H1 (cell line): ENCODE results near the gene CIC. TPM values are rescaled to one million over a fixed set of nuclear protein-coding genes. Genes with fewer than 3 reads are reported as not detected.
A peak's percentile ranks its signal among the peaks of the same experiment; 100 is the strongest.

ENCODE experiments used
- CTCF ChIA-PET: fragments of 300-600 bp; sonication (Branson Sonifier 250); formaldehyde crosslinking; loops from one replicate; lab custom pipeline; 2021; ENCODE audit not compliant: partially characterized antibody; lab: Charles Lee
- POLR2A ChIA-PET: fragments of 300-600 bp; sonication (Branson Sonifier 250); formaldehyde crosslinking; loops from one replicate; lab custom pipeline; 2021; ENCODE audit warnings: inconsistent platforms; ENCODE audit not compliant: partially characterized antibody; lab: Charles Lee
- DNase-seq, 2 experiments: peaks; one replicate each; pipeline versions ENCODE4 v3.0.0 to v3.0.0-alpha.2; 2010 to 2022; ENCODE audit warnings: low spot score in 2 of 2, low read depth in 1 of 2, mixed read lengths in 1 of 2
- FAIRE-seq: peaks from 2 replicates; lab custom pipeline; 2011; peaks lifted over from hg19 to GRCh38; lab: Jason Lieb, UNC
- H2AFZ ChIP-seq: 2 replicates; pipeline ENCODE4 v1.8.1; 2012; ENCODE audit warnings: low read length, inconsistent platforms
- H2AK5ac ChIP-seq: 2 replicates; pipeline ENCODE4 v1.6.1; 2013; ENCODE audit warnings: low read depth, low read length
- H2BK120ac ChIP-seq: replicated peaks from 2 replicates; pipeline ENCODE3; 2013; ENCODE audit warnings: low read depth, low read length, inconsistent platforms
- H2BK12ac ChIP-seq: 2 replicates; pipeline ENCODE4 v1.6.1; 2013; ENCODE audit warnings: low read depth, low read length
- H2BK15ac ChIP-seq: 2 replicates; pipeline ENCODE4 v1.6.1; 2013; ENCODE audit warnings: low read length
- H2BK20ac ChIP-seq: 2 replicates; pipeline ENCODE4 v1.6.1; 2013; ENCODE audit warnings: low read length
- H2BK5ac ChIP-seq: 2 replicates; pipeline ENCODE4 v1.6.1; 2013; ENCODE audit warnings: low read depth, low read length
- H3K14ac ChIP-seq: 2 replicates; pipeline ENCODE4 v1.6.1; 2013; ENCODE audit warnings: inconsistent platforms; ENCODE audit not compliant: insufficient read length
- H3K18ac ChIP-seq: 2 replicates; pipeline ENCODE4 v1.6.1; 2013; ENCODE audit warnings: low read length; ENCODE audit errors: extremely low read depth
- H3K23ac ChIP-seq: 2 replicates; pipeline ENCODE4 v1.6.1; 2013; ENCODE audit warnings: inconsistent platforms; ENCODE audit not compliant: insufficient read length
- H3K23me2 ChIP-seq: 2 replicates; pipeline ENCODE4 v1.6.1; 2013; ENCODE audit warnings: low read depth, low read length
- H3K27ac ChIP-seq: 2 replicates; pipeline ENCODE4 v1.6.1; 2011; ENCODE audit warnings: low read depth, low read length, inconsistent platforms
- H3K27me3 ChIP-seq, 4 experiments: replicated peaks in 1 of 4; 1 replicate in 1 of 4; 2 replicates in 3 of 4; pipeline versions ENCODE4 v1.6.1 to v1.8.1; 2011 to 2013; ENCODE audit warnings: low read length in 3 of 4, mild to moderate bottlenecking in 3 of 4, inconsistent platforms in 2 of 4, mixed read lengths in 2 of 4, moderate library complexity in 1 of 4; ENCODE audit not compliant: control insufficient read depth in 3 of 4, insufficient read depth in 3 of 4; ENCODE audit errors: extremely low read depth in 1 of 4
- H3K36me3 ChIP-seq, 4 experiments: 2 replicates each; pipeline versions ENCODE4 v1.6.1 to v1.8.1; 2011 to 2013; ENCODE audit warnings: mild to moderate bottlenecking in 4 of 4, low read length in 3 of 4, moderate library complexity in 2 of 4, control low read depth in 1 of 4, inconsistent platforms in 1 of 4; ENCODE audit not compliant: insufficient read depth in 4 of 4, control insufficient read depth in 2 of 4
- H3K4ac ChIP-seq: replicated peaks from 2 replicates; pipeline ENCODE3; 2013; ENCODE audit warnings: low read length, low read depth, mixed read lengths, inconsistent platforms; ENCODE audit not compliant: insufficient read length
- H3K4me1 ChIP-seq, 4 experiments: replicated peaks in 1 of 4; 1 replicate in 1 of 4; 2 replicates in 3 of 4; pipeline versions ENCODE4 v1.6.1 to v1.8.1; 2011 to 2013; ENCODE audit warnings: low read length in 3 of 4, inconsistent platforms in 2 of 4, mixed read lengths in 1 of 4; ENCODE audit not compliant: insufficient read depth in 4 of 4, control insufficient read depth in 3 of 4
- H3K4me2 ChIP-seq, 2 experiments: 2 replicates each; pipeline versions ENCODE4 v1.6.1 to v1.8.1; 2011 to 2013; ENCODE audit warnings: low read depth in 2 of 2, low read length in 2 of 2, control low read depth in 1 of 2, inconsistent platforms in 1 of 2, mild to moderate bottlenecking in 1 of 2; ENCODE audit not compliant: insufficient read depth in 1 of 2
- H3K4me3 ChIP-seq, 4 experiments: fragments of 200-600, 300-600 bp in 1 of 4; sonication (generic), shearing (Covaris generic), sonication (Bioruptor Twin) in 1 of 4; 2 replicates each; pipeline versions ENCODE4 v1.5.1 to v1.8.1; 2011 to 2016; ENCODE audit warnings: low read length in 4 of 4, low read depth in 3 of 4, control low read depth in 2 of 4, inconsistent platforms in 2 of 4, mild to moderate bottlenecking in 2 of 4, mixed read lengths in 1 of 4, moderate library complexity in 1 of 4; ENCODE audit not compliant: insufficient read depth in 2 of 4; ENCODE audit errors: extremely low read depth in 1 of 4
- H3K56ac ChIP-seq: replicated peaks from 2 replicates; pipeline ENCODE3; 2013; ENCODE audit warnings: low read depth, mild to moderate bottlenecking, mixed read lengths, low read length, inconsistent platforms; ENCODE audit not compliant: insufficient read length
- H3K79me1 ChIP-seq: 2 replicates; pipeline ENCODE4 v1.6.1; 2013; ENCODE audit warnings: low read depth, low read length, control low read depth
- H3K79me2 ChIP-seq, 2 experiments: 2 replicates each; pipeline versions ENCODE4 v1.6.1 to v1.8.1; 2012 to 2013; ENCODE audit warnings: low read length in 2 of 2, mild to moderate bottlenecking in 2 of 2, inconsistent platforms in 1 of 2; ENCODE audit not compliant: insufficient read depth in 2 of 2, control insufficient read depth in 1 of 2
- H3K9ac ChIP-seq, 4 experiments: replicated peaks in 1 of 4; 1 replicate in 1 of 4; 2 replicates in 3 of 4; pipeline versions ENCODE4 v1.6.1 to v1.8.1; 2011 to 2013; ENCODE audit warnings: low read depth in 3 of 4, low read length in 3 of 4, control low read depth in 2 of 4, mild to moderate bottlenecking in 2 of 4, moderate library complexity in 2 of 4, inconsistent platforms in 1 of 4; ENCODE audit errors: extremely low read depth in 1 of 4
- H3K9me3 ChIP-seq, 2 experiments: 2 replicates each; pipeline versions ENCODE4 v1.6.1 to v1.8.1; 2012 to 2013; ENCODE audit warnings: mild to moderate bottlenecking in 2 of 2, moderate library complexity in 2 of 2, control low read depth in 1 of 2, inconsistent platforms in 1 of 2, low read depth in 1 of 2, low read length in 1 of 2, mixed read lengths in 1 of 2; ENCODE audit not compliant: insufficient read depth in 2 of 2
- H4K20me1 ChIP-seq, 2 experiments: replicated peaks in 1 of 2; 2 replicates each; pipeline versions ENCODE3 to v1.8.1; 2011 to 2013; ENCODE audit warnings: inconsistent platforms in 2 of 2, low read length in 2 of 2, mild to moderate bottlenecking in 1 of 2; ENCODE audit not compliant: insufficient read depth in 2 of 2, control insufficient read depth in 1 of 2
- H4K5ac ChIP-seq: 2 replicates; pipeline ENCODE4 v1.6.1; 2013; ENCODE audit warnings: low read length, low read depth, mixed read lengths, inconsistent platforms; ENCODE audit not compliant: insufficient read length
- H4K8ac ChIP-seq: 2 replicates; pipeline ENCODE4 v1.8.0; 2013; ENCODE audit warnings: mild to moderate bottlenecking, moderate library complexity, low read length, inconsistent platforms; ENCODE audit not compliant: insufficient read depth; ENCODE audit errors: extremely low read depth
- H4K91ac ChIP-seq: replicated peaks from 2 replicates; pipeline ENCODE3; 2013; ENCODE audit warnings: low read length, mixed read lengths, inconsistent platforms; ENCODE audit not compliant: insufficient read length
- BRCA1 ChIP-seq: IDR thresholded peaks from 2 replicates; pipeline ENCODE4 v1.6.1; 2012; ENCODE audit warnings: low read depth, low read length, improper control_type of control experiment
- CREB1 ChIP-seq: IDR thresholded peaks from 2 replicates; pipeline ENCODE4 v1.6.1; 2012; ENCODE audit warnings: inconsistent platforms
- CTBP2 ChIP-seq: IDR thresholded peaks from 2 replicates; pipeline ENCODE4 v1.7.0; 2011; ENCODE audit warnings: borderline replicate concordance, mild to moderate bottlenecking, moderate library complexity, mixed read lengths, low read length; ENCODE audit not compliant: insufficient read depth, insufficient read length
- KDM4A ChIP-seq: IDR thresholded peaks from one replicate; pipeline ENCODE4 v1.7.1; 2012; ENCODE audit warnings: low read depth, mild to moderate bottlenecking, moderate library complexity, low read length, inconsistent platforms; ENCODE audit not compliant: severe bottlenecking
- RAD21 ChIP-seq, 2 experiments: IDR thresholded peaks in 1 of 2; conservative IDR thresholded peaks in 1 of 2; 2 replicates each; pipeline ENCODE4 v1.6.1; 2011; ENCODE audit warnings: low read depth in 2 of 2, low read length in 2 of 2, improper control_type of control experiment in 1 of 2, inconsistent platforms in 1 of 2, mild to moderate bottlenecking in 1 of 2, moderate library complexity in 1 of 2
- RXRA ChIP-seq: IDR thresholded peaks from 2 replicates; pipeline ENCODE4 v1.6.1; 2011; ENCODE audit warnings: low read depth, mild to moderate bottlenecking, low read length, moderate library complexity; ENCODE audit not compliant: insufficient read depth
- SIX5 ChIP-seq: IDR thresholded peaks from 2 replicates; pipeline ENCODE4 v1.6.1; 2011; ENCODE audit warnings: mild to moderate bottlenecking, low read depth, low read length
- TAF1 ChIP-seq: IDR thresholded peaks from 2 replicates; pipeline ENCODE4 v1.6.1; 2011; ENCODE audit warnings: mild to moderate bottlenecking, low read depth, low read length
- TAF7 ChIP-seq: optimal IDR thresholded peaks from 2 replicates; pipeline ENCODE3; 2011; ENCODE audit warnings: low read depth, mild to moderate bottlenecking, inconsistent platforms, low read length, moderate library complexity, borderline replicate concordance
- TBP ChIP-seq: IDR thresholded peaks from 2 replicates; pipeline ENCODE4 v1.6.1; 2011; ENCODE audit warnings: low read depth, low read length, improper control_type of control experiment
- WGBS, 2 experiments: shearing (Covaris generic) in 1 of 2; methylation state at CpG; one replicate each; pipeline versions ENCODE4 v1.1.6 to v1.1.7; 2013 to 2015; ENCODE audit warnings: low lambda C conversion rate in 2 of 2, mixed read lengths in 2 of 2, inconsistent platforms in 1 of 2, low coverage in 1 of 2, missing lambda C conversion rate in 1 of 2; ENCODE audit not compliant: insufficient replicate concordance in 2 of 2, insufficient coverage in 1 of 2, insufficient read length in 1 of 2; ENCODE audit errors: extremely low coverage in 1 of 2, missing lambda C conversion rate in 1 of 2; 5-methylcytosine and 5-hydroxymethylcytosine counted together
- polyA plus RNA-seq, 7 experiments: library from polyadenylated mRNA; depleted of rRNA in 3 of 7; stranded (reverse) in 5 of 7; unstranded in 2 of 7; fragments of >200 nt in 5 of 7; fragments of 200-250 nt in 2 of 7; gene quantifications; 1 replicate in 5 of 7; 2 replicates in 1 of 7; 4 replicates in 1 of 7; pipeline versions ENCODE4 v1.2.1 to v1.2.3, GENCODE V29; 2011 to 2013; ENCODE audit warnings: missing spikeins in 2 of 7, mixed read lengths in 2 of 7
- total RNA-seq: library from RNA; stranded (reverse); fragmentation: NEBNext Ultra II Directional; extraction: Animal tissue kit (Norgen Biotek cat#: 25700); gene quantifications from 2 replicates; pipeline ENCODE4 v1.2.1, GENCODE V29; 2021

CIC gene
- total and polyA plus RNA-seq, 2 of the 8 experiments (the other 6 are each of a cell fraction or from before 2014, with no cell fraction given), result 13.2 to 43.6 TPM

GRCh38 chr19:42254850-42255765 is 13.9 kb upstream of the CIC start, which contains the start of gene ERF:
Gene ERF, minus strand, starts transcription at chr19:42255128. Its CDS starts 129 bp downstream, at chr19:42254999.
- H3K27me3 ChIP-seq, result peaks cover 0 to 3% (median 2%) of the 10 kb centered on the region in 4 experiments; a peak in 2 of 7 replicates
- no peak within 1 kb of the TSS for H2AK5ac ChIP-seq
- peaks cover 11% of the 10 kb centered on the region for H3K79me1 ChIP-seq
- H3K4me1 ChIP-seq, result peaks cover 11 to 29% (median 21%) of the 10 kb centered on the region in 4 experiments
- H3K4me3 ChIP-seq, result peak within 1 kb of the TSS; percentile 71 to 99 (median 78)
- H3K27ac ChIP-seq, result peak within 1 kb of the TSS; percentile 89
- no peak within 1 kb of the TSS; the same call in 1 of the 2 replicates for H2BK20ac ChIP-seq
- H3K36me3 ChIP-seq, result peaks cover 0 to 2% (median under 1%) of the 10 kb centered on the region in 4 experiments; a peak in 2 of 8 replicates
- peaks cover 13% of the 10 kb centered on the region; the same call in 1 of the 2 replicates for H3K23me2 ChIP-seq
- peak within 1 kb of the TSS; percentile 87 to 97 for H3K4me2 ChIP-seq
- no peak within 1 kb of the TSS for H3K23ac ChIP-seq
- peak within 1 kb of the TSS; percentile 86 for H3K56ac ChIP-seq
- FAIRE-seq (no peak), DNase-seq (peak in 1 of 2 experiments; percentile 94)
- peak within 1 kb of the TSS; percentile 93 for H4K5ac ChIP-seq
- ChIA-PET POLR2A (interaction anchor here (1.1 to 2.1 kb wide), 6 partner anchors 8 to 27 kb away, joined by 4 to 14 read pairs (median 8); no protein-coding TSS in a partner anchor), CTCF (interaction anchor here (0.5 to 9.1 kb wide), 4 partner anchors 8 to 75 kb away, joined by 3 to 75 read pairs (median 30); no protein-coding TSS in a partner anchor)
- peaks cover 3 to 12% of the 10 kb centered on the region in 2 experiments for H4K20me1 ChIP-seq
- WGBS, 2 experiments, result 0% methylated on average over 11 of the region's 75 CpGs; no CpG with 5 or more reads in 1 of the 2 experiments
- no peak within 1 kb of the TSS for H3K14ac ChIP-seq
- 0 out of 2 replicates have a peak within 1 kb of the TSS, but pooled peaks have one; percentile 39 for H2BK12ac ChIP-seq
- peak within 1 kb of the TSS; percentile 85 for H3K4ac ChIP-seq
- no peak within 1 kb of the TSS for H2BK15ac ChIP-seq
- H4K8ac ChIP-seq, result peak within 1 kb of the TSS; percentile 39
- H4K91ac ChIP-seq, result peak within 1 kb of the TSS; percentile 91
- H2AFZ ChIP-seq, result no peak within 1 kb of the TSS
- no peak within 1 kb of the TSS for H2BK120ac ChIP-seq
- peak within 1 kb of the TSS; percentile 81; the same call in 1 of the 2 replicates for H2BK5ac ChIP-seq
- peak within 1 kb of the TSS; percentile 71 to 81 (median 77) for H3K9ac ChIP-seq
- H3K79me2 ChIP-seq, result peaks cover 4 to 30% of the 10 kb centered on the region in 2 experiments; a peak in 3 of 4 replicates
- no peaks in the 10 kb centered on the region for H3K9me3 ChIP-seq
- peak within 1 kb of the TSS; percentile 76 for H3K18ac ChIP-seq
- TF ChIP-seq CTBP2, result no peak
- peak; percentile 73 for TF ChIP-seq TAF1
- TF ChIP-seq RAD21 (IDR thresholded peaks at IDR 0.05 in 1 of 2, conservative IDR thresholded peaks at IDR 0.05 in 1 of 2; ENCODE audit: low read depth in 2 of 2, low read length in 2 of 2), result no peak
- TF ChIP-seq TAF7, result peak; percentile 51
- TF ChIP-seq TBP, result peak; percentile 63; the same call in 1 of the 2 replicates
- TF ChIP-seq RXRA, result 0 out of 2 replicates have a peak, but pooled peaks have one; percentile 64
- no peak for TF ChIP-seq SIX5
- TF ChIP-seq CREB1, result peak; percentile 94
- peak; percentile 20 for TF ChIP-seq KDM4A
- no peak for TF ChIP-seq BRCA1
